Measurements from ENCODE around the gene C19orf33. TPM values are rescaled to one million over a fixed set of nuclear protein-coding genes. Genes with fewer than 3 reads are reported as not detected.
A peak's percentile ranks its signal among the peaks of the same experiment; 100 is the strongest.

C19orf33 gene
- total and polyA plus RNA-seq, 9 of the 15 experiments (the other 6 are each of a cell fraction or from before 2014, with no cell fraction given): 3.2 TPM; not detected in 8

- no peak overlapping the region for H3K4me2 ChIP-seq (ENCODE audit: insufficient read depth, low read length)
- ChIA-PET CTCF (ENCODE audit: low intra/inter-chr PET ratio) (interaction anchor here (1.0 kb wide), 1 partner anchor 95 kb away, joined by 3 read pairs; no protein-coding TSS in a partner anchor), POLR2A (interaction anchor here (1.5 kb wide), 1 partner anchor 63 kb away, joined by 4 read pairs; no protein-coding TSS in a partner anchor)
- ATAC-seq (no peak), FAIRE-seq (no peak), DNase-seq (ENCODE audit: extremely low read depth in 1 of 4, low spot score in 3 of 4) (no peak)
- H3K36me3 ChIP-seq (ENCODE audit: control insufficient read depth, insufficient read depth, low read length): no peaks in the 10 kb centered on the region
- H3K9me3 ChIP-seq (replicated peaks; ENCODE audit: control insufficient read depth, insufficient read depth, low read depth, low read length): no peaks in the 10 kb centered on the region
- H3K9me1 ChIP-seq (ENCODE audit: control insufficient read depth, insufficient read depth, low read length): no peaks in the 10 kb centered on the region
- peak overlapping the region in 1 of 2 experiments; percentile 71; a peak in 2 of 4 replicates for H3K9ac ChIP-seq (ENCODE audit: insufficient read depth in 1 of 2, low read depth in 2 of 2, low read length in 2 of 2)
- intact Hi-C loops (cut with micrococcal nuclease): no loop called here
- BruUV-seq (replicated peaks): no TSS peak
- no peaks in the 10 kb centered on the region for H4K20me1 ChIP-seq (replicated peaks; ENCODE audit: control insufficient read depth, insufficient read depth, low read length)
- in situ Hi-C loops (cut with MboI): loop anchor here (5.0 to 25.0 kb wide), 3 partner anchors 87 to 417 kb away; partner anchors contain the start of genes SIPA1L3 and WDR87
- no peaks in the 10 kb centered on the region for H3K27me3 ChIP-seq (ENCODE audit: control insufficient read depth in 2 of 2, insufficient read depth in 2 of 2, low read length in 2 of 2)
- 94% methylated on average over 7 of the region's 7 CpGs for WGBS (ENCODE audit: insufficient coverage, low coverage, missing lambda C conversion rate)
- H3K4me1 ChIP-seq (replicated peaks in 1 of 2; ENCODE audit: control insufficient read depth in 2 of 2, insufficient read depth in 2 of 2, low read length in 2 of 2): peaks cover 6 to 24% of the 10 kb centered on the region in 2 experiments; a peak in 4 of 5 replicates
- no peak overlapping the region for H2AFZ ChIP-seq (ENCODE audit: low read depth, low read length)
- no peaks in the 10 kb centered on the region for H3K79me2 ChIP-seq (ENCODE audit: control insufficient read depth, insufficient read depth, low read length)
- no peak overlapping the region for H3K27ac ChIP-seq (ENCODE audit: extremely low read depth, low read depth, low read length)
- no peak overlapping the region for H3K4me3 ChIP-seq
- no peak for TF ChIP-seq ZBTB17 (CRISPR knock-in tag; IDR thresholded peaks at IDR 0.05)
- no peak for TF ChIP-seq FOXA3 (CRISPR knock-in tag; conservative IDR thresholded peaks at IDR 0.05 in 1 of 2, IDR thresholded peaks at IDR 0.05 in 1 of 2)
- no peak for TF ChIP-seq NFE2L1 (tag; IDR thresholded peaks at IDR 0.05; ENCODE audit: borderline replicate concordance, low read depth)
- TF ChIP-seq POLR2A (conservative IDR thresholded peaks at IDR 0.05): no peak
- no peak for TF ChIP-seq RBBP5 (IDR thresholded peaks at IDR 0.05; ENCODE audit: borderline replicate concordance, insufficient read depth, low read length, poor library complexity, severe bottlenecking)
- no peak for TF ChIP-seq MNT (conservative IDR thresholded peaks at IDR 0.05)
- no peak for TF ChIP-seq ZNF395 (CRISPR knock-in tag; IDR thresholded peaks at IDR 0.05)
- no peak for TF ChIP-seq PRPF4 (IDR thresholded peaks at IDR 0.05; ENCODE audit: insufficient read depth, low read depth, low read length, poor library complexity, severe bottlenecking)
- no peak for TF ChIP-seq HNRNPK (IDR thresholded peaks at IDR 0.05; ENCODE audit: low read depth, low read length, poor library complexity, severe bottlenecking)
Measured at GRCh38 chr19:38329651-38330050, 25.6 kb downstream of the C19orf33 start.

All from K562 (cell line).